Left lobe of liver (tissue), 2 donors: ENCODE data around the gene TNIP1. TPM values are rescaled to one million over a fixed set of nuclear protein-coding genes. Genes with fewer than 3 reads are reported as not detected.
A peak's percentile ranks its signal among the peaks of the same experiment; 100 is the strongest.

Experiments used
- ATAC-seq: fragments of 200-7000 bp; cut with Tn5 transposase; one replicate; pipeline ENCODE4 v1.9.1; 2020; ENCODE audit warnings: mild to moderate bottlenecking, moderate library complexity
- DNase-seq: peaks from one replicate; pipeline ENCODE4 v3.0.0-alpha.2; 2020; ENCODE audit warnings: low spot score
- total RNA-seq: library from RNA; stranded (reverse); gene quantifications from one replicate; pipeline ENCODE4 v1.2.1, GENCODE V29; 2021
- donor health status: DM: no; HTN: no; CAD: no; lungs with moderate emphysema.
- donor health status: DM: no; HTN: yes; CAD: no.

TNIP1 gene
- total RNA-seq = 74.5 TPM

- peak; percentile 86 for ATAC-seq
Measured at GRCh38 chr5:151080613-151081430, at the start of gene TNIP1. Gene TNIP1 (minus strand): TSS chr5:151081034. CDS start chr5:151065095, 15,939 bp downstream.

DNA sequence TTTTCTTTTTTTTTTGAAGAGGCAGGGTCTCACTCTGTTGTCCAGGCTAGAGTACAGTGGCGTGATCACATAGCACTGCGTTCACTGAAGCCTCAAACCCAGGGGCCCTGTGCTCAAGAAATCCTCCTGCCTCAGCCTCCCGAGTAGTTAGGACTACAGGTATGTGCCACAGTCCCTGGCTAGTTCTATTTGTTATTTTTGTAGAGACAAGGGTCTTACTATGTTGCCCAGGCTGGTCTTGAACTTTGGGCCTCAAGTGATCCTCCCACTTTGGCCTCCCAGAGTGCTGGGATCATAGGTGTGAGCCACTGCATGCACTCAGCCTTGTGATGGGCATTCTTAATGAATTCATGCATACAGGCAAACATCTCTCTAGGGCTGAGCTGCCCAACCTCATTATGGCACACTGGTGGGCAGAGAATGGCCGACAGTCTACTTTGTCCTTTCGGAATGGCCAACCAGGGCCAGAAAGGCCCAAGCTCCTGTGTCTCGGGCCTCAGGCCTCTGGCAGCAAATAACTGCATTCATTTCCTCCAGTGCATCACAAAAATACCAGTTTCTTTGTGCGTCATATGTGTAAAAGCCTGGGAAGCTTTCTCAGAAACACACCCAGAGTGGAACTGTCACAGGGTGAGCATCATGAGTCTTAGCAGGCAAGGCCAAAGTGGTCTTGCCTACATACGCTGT, 49.5 kb upstream of the TNIP1 start:
- no peak for ATAC-seq
- no peak for DNase-seq

More at GRCh38 chr5:151080613-151081430, at the start of gene TNIP1:
- peak; percentile 98 for DNase-seq

DNA sequence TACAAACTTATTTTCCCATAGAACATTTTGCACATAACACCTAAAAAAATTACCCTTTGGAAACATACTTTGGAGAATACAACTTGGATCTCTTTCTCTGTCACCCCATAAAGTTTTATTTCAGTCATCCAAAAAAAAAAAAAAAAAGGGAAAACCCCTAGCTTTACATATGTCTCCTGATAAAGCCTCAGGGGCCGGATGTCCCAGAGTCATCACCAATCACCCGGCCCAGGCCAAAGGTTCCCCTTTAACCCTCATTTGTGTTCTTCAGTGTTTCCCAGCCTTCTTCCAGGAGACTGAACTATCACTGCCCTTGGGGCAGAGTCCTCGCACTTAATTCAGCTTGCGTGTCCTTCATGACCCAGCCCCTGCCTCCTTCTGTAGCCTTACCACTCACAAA, 48.0 kb upstream of the TNIP1 start:
- ATAC-seq (no peak), DNase-seq (no peak)

DNA sequence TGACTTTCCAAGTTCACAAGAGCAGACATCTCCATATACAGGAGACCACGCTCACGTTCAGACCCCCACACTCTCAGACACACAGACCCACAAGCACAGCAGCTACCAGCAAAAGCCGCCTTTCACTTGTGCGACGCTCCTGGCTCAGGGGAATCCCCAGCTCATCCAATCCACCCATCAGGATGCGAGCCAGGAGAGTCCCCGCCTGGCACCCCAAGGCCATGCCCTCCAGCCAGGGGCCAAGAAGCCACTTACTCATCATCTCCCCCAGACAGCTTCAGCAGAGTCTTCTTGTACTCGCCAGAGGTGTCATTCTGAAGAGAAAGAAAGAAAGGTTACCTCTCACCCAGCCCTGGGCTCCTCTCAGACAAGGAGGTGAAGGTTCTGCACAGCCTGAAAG, 47.1 kb upstream of the TNIP1 start:
- DNase-seq (no peak), ATAC-seq (no peak)

GRCh38 chr5:151126199-151126645, 45.4 kb upstream of the TNIP1 start:
- DNase-seq (peak; percentile 82), ATAC-seq (peak; percentile 87)

GRCh38 chr5:151125421-151125820, 44.6 kb upstream of the TNIP1 start:
- DNase-seq = no peak
- no peak for ATAC-seq

DNA sequence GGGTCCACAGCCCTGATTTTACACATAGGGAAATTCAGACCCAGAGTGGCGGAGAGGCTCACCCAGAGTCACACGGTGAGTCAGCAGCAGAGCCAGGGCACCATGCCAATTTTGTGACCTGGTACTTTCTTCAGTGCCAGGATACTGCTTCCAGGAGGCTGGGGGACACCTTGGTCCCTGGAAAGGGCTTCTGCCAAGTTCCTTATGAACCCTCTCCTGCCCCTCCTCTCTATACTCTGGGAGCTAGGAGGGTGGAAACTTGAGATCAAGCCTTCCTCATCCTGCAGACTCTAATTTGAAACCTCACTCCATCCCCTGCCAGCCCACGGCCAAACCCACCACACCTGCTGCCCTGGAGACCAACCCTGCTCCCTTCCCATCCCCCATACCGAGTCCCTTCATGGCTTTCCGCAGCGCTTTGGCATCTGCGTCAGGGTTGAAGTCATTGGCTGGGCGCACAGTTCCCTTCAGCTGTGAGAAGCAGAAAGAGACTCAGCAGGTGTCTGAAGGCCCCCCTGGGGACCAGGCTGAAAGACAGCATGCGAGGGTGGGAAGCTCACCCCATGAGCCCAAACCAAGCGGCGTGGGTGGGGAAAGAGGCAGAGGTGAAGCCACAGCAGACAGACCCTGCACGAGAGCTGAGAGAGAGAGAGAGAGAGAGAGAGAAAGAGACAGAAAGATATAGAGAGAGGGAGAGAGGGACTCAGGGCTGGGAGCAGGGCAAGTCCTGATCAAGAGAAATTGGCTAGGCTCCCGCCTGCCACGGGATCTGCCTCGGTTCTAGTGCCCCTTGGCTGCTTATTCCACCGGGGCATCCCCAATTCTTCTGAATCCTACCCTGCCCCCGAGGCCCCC, 43.3 kb upstream of the TNIP1 start:
- ATAC-seq (peak; percentile 63), DNase-seq (peak; percentile 68)

- no peak for ATAC-seq
- no peak for DNase-seq
Measured at GRCh38 chr5:151122828-151123227, 42.0 kb upstream of the TNIP1 start.

- ATAC-seq = no peak
- DNase-seq = no peak
Measured at GRCh38 chr5:151121665-151122064, 40.8 kb upstream of the TNIP1 start.

DNA sequence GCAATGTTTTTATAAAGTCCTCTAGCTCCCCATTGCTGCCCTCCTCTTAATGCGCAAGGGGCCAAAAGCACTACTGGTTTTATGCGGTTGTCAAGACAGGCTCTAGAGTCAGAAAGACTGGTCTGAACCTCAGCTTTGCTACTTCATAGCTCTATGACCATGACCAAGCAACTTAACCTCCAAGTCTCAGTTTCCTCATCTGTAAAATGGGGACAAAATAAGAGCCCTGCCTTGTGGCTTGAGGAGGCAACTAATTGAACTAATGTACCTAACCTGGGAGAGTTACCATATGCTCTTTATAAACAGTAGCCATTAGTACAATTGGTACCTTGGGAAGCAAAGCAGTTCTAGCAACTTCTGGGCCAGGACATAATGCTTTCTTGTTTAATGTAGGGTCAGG, 40.3 kb upstream of the TNIP1 start:
- no peak for DNase-seq
- ATAC-seq = no peak

DNA sequence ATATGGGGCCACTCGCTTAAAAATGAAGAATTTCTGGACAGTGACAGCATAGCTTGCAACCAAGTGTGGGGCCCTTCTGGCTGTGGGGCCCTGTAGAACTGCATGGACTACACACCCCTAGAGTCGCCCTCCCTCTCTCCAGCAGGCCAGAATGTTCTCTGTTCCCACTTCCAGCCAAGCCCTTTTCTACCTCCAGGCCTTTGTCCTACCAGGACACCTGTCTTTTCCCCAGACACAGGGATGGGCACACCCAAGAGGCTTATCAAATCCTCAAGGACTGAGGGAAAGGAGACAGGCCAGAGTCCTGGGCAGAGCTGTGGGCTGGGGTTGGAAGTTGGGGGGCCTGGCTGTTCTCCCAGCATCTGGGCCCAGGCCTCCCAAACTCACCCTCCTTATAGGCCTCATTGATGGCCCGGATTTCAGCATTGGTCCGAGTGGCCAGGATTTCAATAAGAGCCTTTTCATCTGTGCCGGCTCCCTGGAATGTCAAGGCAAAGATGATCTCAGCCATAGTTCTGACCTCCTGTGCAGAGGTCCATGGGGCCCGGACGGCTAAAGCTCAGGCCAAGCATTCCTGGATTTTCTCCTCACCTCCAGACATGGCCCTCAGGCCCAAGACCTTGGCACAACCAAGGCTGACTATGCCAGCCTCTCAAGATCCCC, 38.2 kb upstream of the TNIP1 start:
- DNase-seq = no peak
- ATAC-seq = no peak

DNA sequence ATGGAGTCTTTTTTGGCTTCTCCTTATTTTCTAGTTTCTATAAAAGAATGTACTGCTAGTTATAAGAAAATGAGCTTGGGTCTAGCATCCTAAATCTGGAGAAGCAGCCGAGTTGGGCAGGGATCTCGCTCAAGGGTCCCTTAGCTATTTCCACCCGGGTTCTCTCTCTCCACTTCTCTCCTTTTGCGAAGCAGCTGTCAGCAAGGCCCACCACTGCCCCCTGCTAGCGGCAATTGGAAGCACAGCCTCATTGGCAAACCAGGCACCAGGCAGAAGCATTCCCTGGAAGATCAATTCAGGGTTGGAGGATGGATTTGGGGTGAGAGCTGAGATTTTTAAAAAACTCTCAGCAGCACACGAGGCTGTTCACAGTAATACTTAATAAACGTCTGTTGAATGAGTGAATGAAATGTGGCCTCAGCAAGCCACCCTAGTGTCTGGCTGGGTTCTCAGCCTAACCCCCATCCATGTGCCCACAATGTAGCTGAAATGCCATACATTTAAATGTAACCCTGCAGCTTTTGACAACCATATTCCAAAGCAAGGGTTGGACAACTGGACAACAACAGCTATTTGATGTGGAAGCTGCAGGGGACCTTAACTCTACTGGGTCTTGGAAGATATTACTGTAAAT, 34.6 kb upstream of the TNIP1 start:
- DNase-seq (peak; percentile 78), ATAC-seq (peak; percentile 92)

DNA sequence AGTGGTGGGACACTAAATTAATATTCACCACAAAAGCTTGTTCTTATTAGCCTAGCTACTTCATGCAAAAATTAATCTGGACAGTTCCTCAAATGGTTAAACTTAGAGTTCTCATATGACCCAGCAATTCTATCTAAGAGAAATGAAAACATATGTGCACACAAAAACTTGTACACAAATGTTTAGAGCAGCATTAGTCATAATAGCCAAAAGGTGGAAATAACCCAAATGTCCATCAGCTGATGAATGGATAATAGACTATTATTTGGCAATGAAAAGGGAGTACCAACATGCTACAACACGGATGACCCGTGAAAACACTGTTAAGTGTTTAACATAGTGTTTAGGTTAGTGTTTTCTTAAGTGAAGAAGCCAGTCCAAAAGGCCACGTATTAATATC, 32.8 kb upstream of the TNIP1 start:
- no peak for ATAC-seq
- no peak for DNase-seq

DNA sequence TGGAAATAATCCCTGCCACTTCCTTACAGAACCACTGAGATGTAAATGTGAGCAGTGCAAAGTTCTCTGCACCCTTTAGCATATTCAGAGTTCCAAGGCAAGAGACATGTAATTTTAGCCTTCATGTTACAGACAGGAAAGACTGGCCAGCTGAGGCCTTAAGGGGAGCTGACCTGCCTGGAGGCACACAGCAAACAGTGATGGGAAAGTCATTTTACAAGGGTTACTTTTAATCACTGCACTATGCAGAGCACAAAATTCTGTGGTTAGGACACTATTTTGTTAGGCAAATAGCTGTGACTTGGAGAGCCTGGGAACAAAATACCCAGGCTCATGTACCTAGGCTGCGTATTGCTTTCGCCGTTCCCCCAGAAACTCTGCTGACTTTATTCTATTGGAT, 30.2 kb upstream of the TNIP1 start:
- DNase-seq (no peak), ATAC-seq (no peak)

DNA sequence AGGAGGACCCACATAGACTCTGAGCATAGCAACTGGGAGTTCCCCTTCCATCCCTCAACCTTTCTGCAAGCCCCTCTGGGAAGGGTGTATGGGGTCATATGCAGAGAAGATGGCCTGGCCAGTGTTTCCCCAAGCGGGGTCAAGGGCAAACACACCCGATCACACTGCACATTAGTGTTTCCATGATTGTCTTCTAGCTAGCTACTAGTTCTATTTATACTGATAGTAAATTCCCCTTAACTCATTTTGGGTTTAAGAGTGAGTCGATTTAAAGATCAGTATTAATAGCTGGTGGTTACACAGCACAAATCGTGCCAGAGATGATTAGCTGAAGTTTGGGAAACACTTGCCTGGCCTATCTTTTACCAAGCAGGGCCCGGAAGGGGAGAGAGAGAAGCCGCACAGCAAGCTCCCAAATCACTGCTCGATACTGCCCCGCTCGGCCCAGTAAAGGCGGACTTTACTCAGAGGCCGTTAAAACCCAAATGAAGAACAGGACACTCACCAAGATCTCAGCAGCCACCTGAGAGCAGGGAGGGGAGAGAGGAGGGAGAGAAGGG, 29.4 kb upstream of the TNIP1 start:
- ATAC-seq = no peak
- DNase-seq = no peak

DNA sequence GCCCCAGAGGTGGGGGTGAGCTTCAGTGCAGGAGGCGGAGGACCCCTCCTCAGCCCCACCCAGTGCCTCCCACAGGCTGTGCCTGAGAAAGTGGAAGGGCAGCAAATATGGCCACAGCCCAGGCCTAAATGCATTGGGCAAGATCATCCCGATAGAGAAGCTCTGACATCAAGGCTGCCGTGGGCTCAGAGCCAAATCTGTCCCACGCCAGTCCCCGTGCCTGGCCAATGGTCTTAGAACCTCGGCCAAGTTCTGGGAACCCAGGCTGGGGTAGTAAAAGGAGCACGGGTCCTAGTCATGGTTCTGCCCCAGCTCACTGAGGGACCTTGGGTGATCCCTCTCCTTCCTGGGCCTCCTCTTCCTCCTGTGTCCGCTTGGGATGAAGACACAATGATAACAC, 27.7 kb upstream of the TNIP1 start:
- DNase-seq = peak; percentile 83
- ATAC-seq = peak; percentile 31

DNA sequence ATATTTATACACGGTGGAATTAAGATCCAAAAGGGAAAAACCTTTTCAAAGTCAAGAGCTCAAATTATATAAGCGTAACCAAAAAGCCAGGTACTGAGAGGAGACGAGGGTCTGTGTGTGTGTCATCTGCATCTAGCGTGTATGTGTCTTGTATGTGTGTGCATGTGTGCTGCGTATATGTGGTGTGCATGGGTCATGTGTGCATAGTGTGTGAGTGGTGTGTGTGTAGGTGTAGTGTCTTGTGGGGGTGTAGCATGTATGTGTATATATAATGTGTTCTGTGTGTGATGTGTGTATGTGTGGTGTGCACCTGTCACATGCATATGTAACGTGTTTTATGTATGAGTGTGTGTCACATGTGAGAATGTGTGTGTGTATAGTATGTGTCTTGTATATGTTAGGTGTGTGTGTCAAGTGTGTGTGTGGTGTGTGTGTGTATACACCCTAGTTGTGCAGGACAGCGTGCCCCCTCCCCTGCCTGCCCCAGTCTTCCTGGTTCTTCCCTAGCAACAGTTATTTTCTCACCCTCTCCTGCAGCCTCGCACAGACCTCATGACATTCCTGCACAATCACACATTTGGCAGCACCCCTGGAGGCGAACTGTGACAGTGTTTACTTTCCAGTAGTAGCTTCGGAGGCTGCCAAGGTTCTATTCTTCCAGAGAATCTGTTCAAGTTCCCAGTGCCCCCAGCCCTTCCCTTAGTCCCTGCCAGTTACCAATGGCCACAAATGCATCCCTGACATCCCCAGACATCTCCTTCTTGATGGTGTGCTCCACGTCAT, 27.1 kb upstream of the TNIP1 start:
- ATAC-seq = peak; percentile 67
- DNase-seq = peak; percentile 85

DNA sequence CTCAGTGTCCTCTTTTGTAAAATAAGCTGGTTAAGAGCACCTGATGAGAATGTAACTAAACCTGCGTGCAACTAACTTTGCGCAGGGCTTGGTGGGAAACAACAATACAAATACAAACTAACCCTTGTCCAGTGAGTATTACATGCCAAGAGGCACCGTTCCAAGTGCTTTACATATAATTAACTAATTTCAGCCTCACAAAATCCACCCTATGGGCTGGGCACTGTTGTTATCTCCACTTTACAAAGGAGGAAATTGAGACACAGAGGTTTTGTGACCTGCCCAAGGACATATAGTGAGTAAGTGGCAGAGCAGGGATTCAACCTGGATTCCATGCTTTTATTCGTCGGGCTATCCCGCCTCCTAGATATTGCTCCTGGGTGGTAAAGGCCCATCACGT, 26.2 kb upstream of the TNIP1 start:
- ATAC-seq = peak; percentile 5
- DNase-seq = no peak

DNA sequence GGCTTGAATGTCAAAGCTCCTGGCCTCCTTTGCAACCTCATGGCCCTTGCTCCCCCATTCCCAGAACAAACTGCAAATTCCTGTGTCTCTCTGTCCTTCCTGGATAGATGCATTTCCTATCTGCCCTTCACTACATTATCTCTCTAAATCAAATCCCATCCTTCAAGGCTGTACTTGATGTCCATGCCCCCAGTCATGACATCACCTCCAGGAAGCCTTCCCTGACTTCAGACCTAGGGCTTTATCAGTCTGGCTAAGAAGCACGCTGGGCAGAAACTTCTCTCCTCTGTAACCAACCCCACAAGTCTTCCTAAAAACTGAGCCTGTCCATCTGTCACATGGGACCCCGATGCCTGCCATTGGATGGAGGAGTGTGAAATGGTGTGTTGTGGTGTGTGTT, 25.7 kb upstream of the TNIP1 start:
- DNase-seq (no peak), ATAC-seq (no peak)
